GM19328 (cell line): Measurements from ENCODE around the gene KLF7.

Source experiments
- ATAC-seq: cut with Tn5 transposase; IDR thresholded peaks from one replicate; pipeline ENCODE4 v1.9.1; 2021; ENCODE audit warnings: mild to moderate bottlenecking, moderate library complexity; ENCODE audit not compliant: unreplicated experiment

KLF7 gene

GRCh38 chr2:207101984-207102383, 63.8 kb downstream of the KLF7 start:
- no peak for ATAC-seq

GRCh38 chr2:207097278-207097677, 68.5 kb downstream of the KLF7 start:
- ATAC-seq: no peak

- ATAC-seq: no peak
These were observed 69.8 kb downstream of the KLF7 start for GRCh38 chr2:207095963-207096362.

- ATAC-seq: no peak
These were observed 72.5 kb downstream of the KLF7 start for GRCh38 chr2:207093234-207093633.

- ATAC-seq: no peak
These were observed 72.9 kb downstream of the KLF7 start for GRCh38 chr2:207092818-207093217.

GRCh38 chr2:207091928-207092327, 73.8 kb downstream of the KLF7 start:
- no peak for ATAC-seq

GRCh38 chr2:207091176-207091575, 74.6 kb downstream of the KLF7 start:
- ATAC-seq: no peak

GRCh38 chr2:207090389-207090788, 75.4 kb downstream of the KLF7 start:
- no peak for ATAC-seq

- no peak for ATAC-seq
These were observed 76.9 kb downstream of the KLF7 start for GRCh38 chr2:207088839-207089238.

- no peak for ATAC-seq
These were observed 77.5 kb downstream of the KLF7 start for GRCh38 chr2:207088276-207088675.

- no peak for ATAC-seq
These were observed 78.5 kb downstream of the KLF7 start for GRCh38 chr2:207087046-207087902.

- ATAC-seq: no peak
These were observed 79.6 kb downstream of the KLF7 start for GRCh38 chr2:207086136-207086535.

GRCh38 chr2:207085110-207085509, 80.6 kb downstream of the KLF7 start:
- ATAC-seq: no peak

- ATAC-seq: no peak
These were observed 82.2 kb downstream of the KLF7 start for GRCh38 chr2:207083361-207084110.

- ATAC-seq: no peak
These were observed 83.1 kb downstream of the KLF7 start for GRCh38 chr2:207082619-207083018.

- no peak for ATAC-seq
These were observed 87.5 kb downstream of the KLF7 start for GRCh38 chr2:207078186-207078798.

GRCh38 chr2:207077266-207077665, 88.5 kb downstream of the KLF7 start:
- no peak for ATAC-seq

- ATAC-seq: no peak
These were observed 90.3 kb downstream of the KLF7 start for GRCh38 chr2:207075456-207075855.

GRCh38 chr2:207073801-207074678, 91.7 kb downstream of the KLF7 start:
- ATAC-seq: no peak

GRCh38 chr2:207073412-207073800, 92.3 kb downstream of the KLF7 start:
- ATAC-seq: no peak

GRCh38 chr2:207072571-207072970, 93.2 kb downstream of the KLF7 start:
- ATAC-seq: no peak
